Tibial nerve (tissue), 4 donors: ENCODE results near the gene CHRNA4.

Experiments
- EP300 ChIP-seq, 2 donors: sonication (generic); formaldehyde crosslinking; IDR thresholded peaks; one replicate each; pipeline ENCODE4 v1.6.1; 2017; ENCODE audit warnings: antibody characterized with exemption in 2 of 2, mild to moderate bottlenecking in 1 of 2
- POLR2A ChIP-seq, 2 donors: fragments of 450-650 bp; IDR thresholded peaks; one replicate each; pipeline ENCODE4 v1.6.1; 2017; ENCODE audit warnings: antibody characterized with exemption in 2 of 2, mild to moderate bottlenecking in 2 of 2, moderate library complexity in 2 of 2
- TF ChIP-seq, protein P1 (sequence below), 5 experiments: fragments of 200-600 bp in 3 of 5; fragments of 450-650 bp in 2 of 5; sonication (generic) in 3 of 5; IDR thresholded peaks; one replicate each; pipeline ENCODE4 v1.5.1; 2016 to 2019; ENCODE audit warnings: antibody characterized with exemption in 5 of 5, mild to moderate bottlenecking in 3 of 5, moderate library complexity in 2 of 5

DNA sequence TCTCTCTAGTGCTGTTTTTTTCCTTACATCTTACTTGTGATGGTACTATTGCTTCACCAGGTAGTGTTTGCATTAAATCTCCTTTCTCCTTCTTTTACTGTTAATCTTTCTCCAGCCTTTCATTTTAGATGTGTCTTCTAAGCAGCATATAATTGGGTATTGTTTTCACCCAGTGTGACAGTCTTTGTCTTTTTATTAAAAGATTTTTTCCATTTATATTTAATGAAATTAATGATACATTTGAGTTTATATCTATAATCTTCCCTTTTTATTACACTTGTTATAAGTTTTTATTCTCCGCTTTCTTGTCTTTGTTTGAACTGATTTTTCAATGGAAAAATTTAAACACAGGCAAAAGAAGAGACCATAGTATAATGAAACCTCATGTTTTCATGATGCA is 59.5 kb downstream of the CHRNA4 start:
- TF ChIP-seq, protein P1, sequence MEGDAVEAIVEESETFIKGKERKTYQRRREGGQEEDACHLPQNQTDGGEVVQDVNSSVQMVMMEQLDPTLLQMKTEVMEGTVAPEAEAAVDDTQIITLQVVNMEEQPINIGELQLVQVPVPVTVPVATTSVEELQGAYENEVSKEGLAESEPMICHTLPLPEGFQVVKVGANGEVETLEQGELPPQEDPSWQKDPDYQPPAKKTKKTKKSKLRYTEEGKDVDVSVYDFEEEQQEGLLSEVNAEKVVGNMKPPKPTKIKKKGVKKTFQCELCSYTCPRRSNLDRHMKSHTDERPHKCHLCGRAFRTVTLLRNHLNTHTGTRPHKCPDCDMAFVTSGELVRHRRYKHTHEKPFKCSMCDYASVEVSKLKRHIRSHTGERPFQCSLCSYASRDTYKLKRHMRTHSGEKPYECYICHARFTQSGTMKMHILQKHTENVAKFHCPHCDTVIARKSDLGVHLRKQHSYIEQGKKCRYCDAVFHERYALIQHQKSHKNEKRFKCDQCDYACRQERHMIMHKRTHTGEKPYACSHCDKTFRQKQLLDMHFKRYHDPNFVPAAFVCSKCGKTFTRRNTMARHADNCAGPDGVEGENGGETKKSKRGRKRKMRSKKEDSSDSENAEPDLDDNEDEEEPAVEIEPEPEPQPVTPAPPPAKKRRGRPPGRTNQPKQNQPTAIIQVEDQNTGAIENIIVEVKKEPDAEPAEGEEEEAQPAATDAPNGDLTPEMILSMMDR (IDR thresholded peaks at IDR 0.05), result no peak
- TF ChIP-seq POLR2A (IDR thresholded peaks at IDR 0.05), result no peak
- no peak for TF ChIP-seq EP300 (IDR thresholded peaks at IDR 0.05)
